HCT116 (cell line): ENCODE results near the gene PSMB9. TPM values are rescaled to one million over a fixed set of nuclear protein-coding genes. Genes with fewer than 3 reads are reported as not detected.

Experiments used
- ATAC-seq: fragments of 200-7000 bp; cut with Tn5 transposase; 2 replicates; pipeline ENCODE4 v1.9.1; 2020; ENCODE audit warnings: mild to moderate bottlenecking, moderate library complexity
- BruUV-seq: library from RNA; stranded (reverse); fragments of 400-500 nt; replicated peaks from 2 replicates; lab custom pipeline; 2021; lab: Mats Ljungman, UMichigan
- CTCF ChIA-PET: fragments of 300-600 bp; sonication (Branson Sonifier 250); formaldehyde crosslinking; loops from one replicate; lab custom pipeline; 2021; ENCODE audit warnings: antibody characterized with exemption; lab: Charles Lee
- POLR2A ChIA-PET: fragments of 300-600, 350-600 bp; sonication (Branson Sonifier 250); formaldehyde crosslinking; loops from one replicate; lab custom pipeline; 2021; ENCODE audit warnings: antibody characterized with exemption; lab: Charles Lee
- RAD21 ChIA-PET, 2 experiments: fragments of 300-600 bp; sonication (Branson Sonifier 250); formaldehyde crosslinking; loops; one replicate each; lab custom pipeline; 2023; ENCODE audit warnings: low total read pairs in 2 of 2; ENCODE audit not compliant: uncharacterized antibody in 2 of 2, unreplicated experiment in 2 of 2, low non-redundant PET in 1 of 2; lab: Charles Lee
- DNase-seq: peaks from one replicate; pipeline ENCODE4 v3.0.0-alpha.2; 2010; ENCODE audit warnings: low read depth, low spot score
- H2AFZ ChIP-seq: fragments of 200-600 bp; shearing (Covaris generic), sonication (generic); 2 replicates; pipeline ENCODE4 v1.6.1; 2017; ENCODE audit warnings: low read depth, mixed run types, mixed read lengths, antibody characterized with exemption, low read length; ENCODE audit not compliant: poor library complexity, severe bottlenecking
- H3K27ac ChIP-seq: 2 replicates; pipeline ENCODE4 v1.5.1; 2012; ENCODE audit warnings: low read depth, low read length
- H3K27me3 ChIP-seq: fragments of 200-600 bp; sonication (generic); 2 replicates; pipeline ENCODE4 v1.6.1; 2016; ENCODE audit warnings: mixed run types, low read length, mixed read lengths; ENCODE audit not compliant: insufficient read depth
- H3K36me3 ChIP-seq, 2 experiments: fragments of 200-500 bp in 1 of 2; fragments of 200-600 bp in 1 of 2; sonication (Bioruptor generic) in 1 of 2; sonication (generic) in 1 of 2; 2 replicates each; pipeline versions ENCODE4 v1.5.1 to v1.6.1; 2014 to 2016; ENCODE audit warnings: low read length in 2 of 2, inconsistent platforms in 1 of 2, mixed read lengths in 1 of 2, mixed run types in 1 of 2; ENCODE audit not compliant: insufficient read depth in 2 of 2, control insufficient read depth in 1 of 2
- H3K4me1 ChIP-seq, 2 experiments: fragments of 200-600 bp in 1 of 2; sonication (generic) in 1 of 2; 2 replicates each; pipeline versions ENCODE4 v1.5.1 to v1.6.1; 2012 to 2017; ENCODE audit warnings: low read length in 2 of 2, inconsistent platforms in 1 of 2, mild to moderate bottlenecking in 1 of 2, mixed read lengths in 1 of 2, mixed run types in 1 of 2, moderate library complexity in 1 of 2; ENCODE audit not compliant: insufficient read depth in 2 of 2, control insufficient read depth in 1 of 2
- H3K4me2 ChIP-seq: fragments of 200-600 bp; sonication (generic); 2 replicates; pipeline ENCODE4 v1.6.1; 2017; ENCODE audit warnings: mixed run types, low read length, mixed read lengths
- H3K4me3 ChIP-seq, 2 experiments: fragments of 200-600 bp in 1 of 2; sonication (generic) in 1 of 2; replicated peaks in 1 of 2; 2 replicates each; pipeline ENCODE4 v1.5.1; 2011 to 2016; ENCODE audit warnings: low read length in 2 of 2, control low read depth in 1 of 2, low read depth in 1 of 2, mild to moderate bottlenecking in 1 of 2, mixed read lengths in 1 of 2, mixed run types in 1 of 2
- H3K79me2 ChIP-seq: fragments of 200-600 bp; sonication (generic); 2 replicates; pipeline ENCODE4 v1.6.1; 2017; ENCODE audit warnings: mild to moderate bottlenecking, mixed run types, low read length, moderate library complexity, mixed read lengths; ENCODE audit not compliant: insufficient read depth
- H3K9ac ChIP-seq: fragments of 200-600 bp; sonication (generic); 2 replicates; pipeline ENCODE4 v1.6.1; 2016; ENCODE audit warnings: low read length, mixed read lengths
- H3K9me2 ChIP-seq: fragments of 200-600 bp; sonication (generic), shearing (Covaris generic); 2 replicates; pipeline ENCODE4 v1.6.1; 2017; ENCODE audit warnings: mixed run types, mild to moderate bottlenecking, moderate library complexity; ENCODE audit not compliant: insufficient read depth
- H3K9me3 ChIP-seq, 2 experiments: fragments of 200-500 bp in 1 of 2; fragments of 200-600 bp in 1 of 2; sonication (Bioruptor generic) in 1 of 2; sonication (generic) in 1 of 2; 2 replicates each; pipeline ENCODE4 v1.6.1; 2014 to 2017; ENCODE audit warnings: low read length in 2 of 2, mixed read lengths in 2 of 2, inconsistent platforms in 1 of 2, low read depth in 1 of 2, mild to moderate bottlenecking in 1 of 2, mixed run types in 1 of 2, moderate library complexity in 1 of 2; ENCODE audit not compliant: control insufficient read depth in 1 of 2, insufficient read depth in 1 of 2
- H4K20me1 ChIP-seq: fragments of 200-600 bp; sonication (generic), shearing (Covaris generic); 2 replicates; pipeline ENCODE4 v1.6.1; 2017; ENCODE audit warnings: mixed run types, mild to moderate bottlenecking, moderate library complexity; ENCODE audit not compliant: insufficient read depth
- CBX3 ChIP-seq: IDR thresholded peaks from 2 replicates; pipeline ENCODE4 v1.6.1; 2012; ENCODE audit warnings: low read depth
- CEBPB ChIP-seq: IDR thresholded peaks from 2 replicates; pipeline ENCODE4 v1.6.1; 2012; ENCODE audit warnings: low read depth
- EGR1 ChIP-seq: IDR thresholded peaks from 2 replicates; pipeline ENCODE4 v1.6.1; 2012; ENCODE audit warnings: low read depth
- FOSL1 ChIP-seq: IDR thresholded peaks from 2 replicates; pipeline ENCODE4 v1.6.1; 2012; ENCODE audit warnings: low read depth
- POLR2A ChIP-seq: IDR thresholded peaks from 2 replicates; pipeline ENCODE4 v1.7.0; 2011; ENCODE audit warnings: borderline replicate concordance; ENCODE audit not compliant: insufficient read depth, insufficient read length; ENCODE audit errors: extremely low read depth
- RAD21 ChIP-seq: IDR thresholded peaks from 2 replicates; pipeline ENCODE4 v1.6.1; 2012; ENCODE audit warnings: low read depth, mild to moderate bottlenecking
- SIN3A ChIP-seq: IDR thresholded peaks from 2 replicates; pipeline ENCODE4 v1.6.1; 2012; ENCODE audit warnings: low read depth
- SP1 ChIP-seq: IDR thresholded peaks from 2 replicates; pipeline ENCODE4 v1.6.1; 2012; ENCODE audit warnings: low read depth
- intact Hi-C: fragments of 100-400 bp; cut with micrococcal nuclease; formaldehyde crosslinking; loops from 2 replicates; pipeline ENCODE4 v1.10.0; 2022
- total RNA-seq: library from RNA; stranded (reverse); gene quantifications from one replicate; pipeline ENCODE4 v1.2.1, GENCODE V29; 2021; ENCODE audit not compliant: unreplicated experiment
- TF ChIP-seq, protein P1 (sequence below), 3 experiments: fragments of 200-600 bp in 1 of 3; sonication (generic) in 1 of 3; IDR thresholded peaks in 2 of 3; conservative IDR thresholded peaks in 1 of 3; 2 replicates each; pipeline ENCODE4 v1.5.1; 2012 to 2017; ENCODE audit warnings: low read depth in 2 of 3, low read length in 2 of 3, antibody characterized with exemption in 1 of 3, borderline replicate concordance in 1 of 3, control low read depth in 1 of 3, mild to moderate bottlenecking in 1 of 3, mixed read lengths in 1 of 3, mixed run types in 1 of 3, moderate library complexity in 1 of 3; ENCODE audit not compliant: insufficient read depth in 1 of 3
- TF ChIP-seq, protein P2 (sequence below): IDR thresholded peaks from 2 replicates; pipeline ENCODE4 v1.6.1; 2011; ENCODE audit warnings: mild to moderate bottlenecking, low read length, moderate library complexity; ENCODE audit not compliant: insufficient replicate concordance; ENCODE audit errors: extremely low read depth

PSMB9 gene
- total RNA-seq, 1 experiment from 2014 or later: 8.1 TPM

DNA sequence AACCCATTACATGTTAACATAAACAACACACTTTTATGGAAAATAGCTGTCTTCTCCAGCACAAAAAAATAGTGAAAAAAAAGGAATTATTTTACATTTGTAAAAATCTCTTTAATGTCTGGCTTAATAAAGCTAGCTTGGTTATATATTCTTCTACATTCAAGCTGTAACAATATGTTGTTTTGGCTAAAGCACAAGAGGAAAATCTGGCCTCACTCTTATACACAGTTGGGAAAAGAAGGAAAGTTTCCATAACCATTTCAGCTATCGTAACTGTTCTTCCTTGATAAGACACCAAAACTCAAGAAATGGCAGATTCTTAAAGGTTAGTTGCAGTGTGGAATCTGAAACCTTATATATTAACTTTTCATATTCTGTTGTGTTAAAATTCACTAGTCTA is 44.8 kb upstream of the PSMB9 start (continued):
- TF ChIP-seq, protein P1, sequence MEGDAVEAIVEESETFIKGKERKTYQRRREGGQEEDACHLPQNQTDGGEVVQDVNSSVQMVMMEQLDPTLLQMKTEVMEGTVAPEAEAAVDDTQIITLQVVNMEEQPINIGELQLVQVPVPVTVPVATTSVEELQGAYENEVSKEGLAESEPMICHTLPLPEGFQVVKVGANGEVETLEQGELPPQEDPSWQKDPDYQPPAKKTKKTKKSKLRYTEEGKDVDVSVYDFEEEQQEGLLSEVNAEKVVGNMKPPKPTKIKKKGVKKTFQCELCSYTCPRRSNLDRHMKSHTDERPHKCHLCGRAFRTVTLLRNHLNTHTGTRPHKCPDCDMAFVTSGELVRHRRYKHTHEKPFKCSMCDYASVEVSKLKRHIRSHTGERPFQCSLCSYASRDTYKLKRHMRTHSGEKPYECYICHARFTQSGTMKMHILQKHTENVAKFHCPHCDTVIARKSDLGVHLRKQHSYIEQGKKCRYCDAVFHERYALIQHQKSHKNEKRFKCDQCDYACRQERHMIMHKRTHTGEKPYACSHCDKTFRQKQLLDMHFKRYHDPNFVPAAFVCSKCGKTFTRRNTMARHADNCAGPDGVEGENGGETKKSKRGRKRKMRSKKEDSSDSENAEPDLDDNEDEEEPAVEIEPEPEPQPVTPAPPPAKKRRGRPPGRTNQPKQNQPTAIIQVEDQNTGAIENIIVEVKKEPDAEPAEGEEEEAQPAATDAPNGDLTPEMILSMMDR (IDR thresholded peaks at IDR 0.05 in 2 of 3, conservative IDR thresholded peaks at IDR 0.05 in 1 of 3; ENCODE audit: borderline replicate concordance in 1 of 3, insufficient read depth in 1 of 3, low read depth in 2 of 3, low read length in 2 of 3): no peak
- TF ChIP-seq POLR2A: no peak
- TF ChIP-seq FOSL1: no peak
- TF ChIP-seq SP1: no peak
- no peak for TF ChIP-seq EGR1
- no peak for TF ChIP-seq SIN3A
- TF ChIP-seq, protein P2, sequence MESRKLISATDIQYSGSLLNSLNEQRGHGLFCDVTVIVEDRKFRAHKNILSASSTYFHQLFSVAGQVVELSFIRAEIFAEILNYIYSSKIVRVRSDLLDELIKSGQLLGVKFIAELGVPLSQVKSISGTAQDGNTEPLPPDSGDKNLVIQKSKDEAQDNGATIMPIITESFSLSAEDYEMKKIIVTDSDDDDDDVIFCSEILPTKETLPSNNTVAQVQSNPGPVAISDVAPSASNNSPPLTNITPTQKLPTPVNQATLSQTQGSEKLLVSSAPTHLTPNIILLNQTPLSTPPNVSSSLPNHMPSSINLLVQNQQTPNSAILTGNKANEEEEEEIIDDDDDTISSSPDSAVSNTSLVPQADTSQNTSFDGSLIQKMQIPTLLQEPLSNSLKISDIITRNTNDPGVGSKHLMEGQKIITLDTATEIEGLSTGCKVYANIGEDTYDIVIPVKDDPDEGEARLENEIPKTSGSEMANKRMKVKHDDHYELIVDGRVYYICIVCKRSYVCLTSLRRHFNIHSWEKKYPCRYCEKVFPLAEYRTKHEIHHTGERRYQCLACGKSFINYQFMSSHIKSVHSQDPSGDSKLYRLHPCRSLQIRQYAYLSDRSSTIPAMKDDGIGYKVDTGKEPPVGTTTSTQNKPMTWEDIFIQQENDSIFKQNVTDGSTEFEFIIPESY: no peak
- TF ChIP-seq RAD21: no peak
- TF ChIP-seq, all 23 proteins: peak for 0

DNA sequence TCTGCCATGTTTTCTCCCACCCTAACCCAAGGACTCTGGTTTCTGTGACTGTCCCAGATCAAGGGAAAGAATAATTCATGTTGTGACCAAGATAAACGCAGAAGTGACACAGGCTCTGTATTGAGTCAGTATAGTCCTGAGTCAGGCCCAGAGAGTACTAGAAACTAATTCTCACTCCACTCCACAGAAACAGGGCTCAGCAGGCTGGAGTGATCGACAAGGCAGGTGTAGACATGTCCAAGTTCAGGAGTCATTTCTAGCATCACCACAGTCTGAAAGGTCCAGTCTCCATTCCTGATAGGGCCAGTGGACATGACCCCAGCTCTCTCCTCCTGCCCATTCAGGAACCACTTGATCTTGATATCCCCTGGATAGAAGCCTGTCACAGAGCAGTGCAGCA is 39.8 kb upstream of the PSMB9 start:
- BruUV-seq: no TSS peak

More for the DNA sequence above, 39.8 kb upstream of the PSMB9 start:
- H4K20me1 ChIP-seq: no peaks in the 10 kb centered on the region
- intact Hi-C loops: no loop called here
- no peak overlapping the region for H2AFZ ChIP-seq
- DNase-seq (no peak), ATAC-seq (no peak)
- H3K9me2 ChIP-seq: no peaks in the 10 kb centered on the region; the same call in none of the 2 replicates
- H3K4me1 ChIP-seq: peaks cover 0 to 12% of the 10 kb centered on the region in 2 experiments; a peak in 2 of 4 replicates
- no peak overlapping the region for H3K4me2 ChIP-seq
- H3K27ac ChIP-seq: no peak overlapping the region
- H3K36me3 ChIP-seq: no peaks in the 10 kb centered on the region
- TF ChIP-seq CBX3: no peak
- no peak for TF ChIP-seq CEBPB
- RAD21 ChIA-PET: no interaction called here
- no peaks in the 10 kb centered on the region for H3K27me3 ChIP-seq
- no peaks in the 10 kb centered on the region for H3K9me3 ChIP-seq
- POLR2A ChIA-PET: interaction anchor here (0.6 kb wide), 1 partner anchor 53 kb away, joined by 4 read pairs; no protein-coding TSS in a partner anchor
- no peaks in the 10 kb centered on the region for H3K79me2 ChIP-seq
- H3K4me3 ChIP-seq: no peak overlapping the region
- no peak overlapping the region for H3K9ac ChIP-seq
- CTCF ChIA-PET: no interaction called here
